Karpas-422 (cell line): ENCODE measurements around the gene PXYLP1. TPM values are rescaled to one million over a fixed set of nuclear protein-coding genes. Genes with fewer than 3 reads are reported as not detected.
"Not testable (repeated sequence)": the region's sequence is repeated elsewhere in the genome, so short reads cannot be mapped to it uniquely, and the experiment has no call there.

Experiments used
- DNase-seq: peaks from one replicate; pipeline ENCODE4 v3.0.0-alpha.2; 2015
- H2AFZ ChIP-seq: fragments of 200-600 bp; sonication (generic); 2 replicates; pipeline ENCODE4 v1.6.1; 2014; ENCODE audit warnings: antibody characterized with exemption, low read length, mixed read lengths
- H3K27ac ChIP-seq: fragments of 200-600 bp; sonication (generic); 2 replicates; pipeline ENCODE4 v1.5.1; 2014; ENCODE audit warnings: mild to moderate bottlenecking, low read length, moderate library complexity
- H3K27me3 ChIP-seq: fragments of 200-600 bp; sonication (generic); 2 replicates; pipeline ENCODE4 v1.6.1; 2014; ENCODE audit warnings: low read length, mixed read lengths
- H3K36me3 ChIP-seq: fragments of 200-600 bp; sonication (generic); 2 replicates; pipeline ENCODE4 v1.6.1; 2014; ENCODE audit warnings: low read length, mixed read lengths; ENCODE audit not compliant: insufficient read depth
- H3K4me1 ChIP-seq: fragments of 200-600 bp; sonication (generic); 2 replicates; pipeline ENCODE4 v1.6.1; 2014; ENCODE audit warnings: mild to moderate bottlenecking, low read length, mixed read lengths
- H3K4me2 ChIP-seq: fragments of 200-600 bp; sonication (generic); 2 replicates; pipeline ENCODE4 v1.6.1; 2014; ENCODE audit warnings: low read length, low read depth, mild to moderate bottlenecking; ENCODE audit not compliant: poor library complexity, severe bottlenecking
- H3K4me3 ChIP-seq: fragments of 200-600 bp; sonication (generic); 2 replicates; pipeline ENCODE4 v1.5.1; 2014; ENCODE audit warnings: mild to moderate bottlenecking, antibody characterized with exemption, low read length, mixed read lengths
- H3K79me2 ChIP-seq: fragments of 200-600 bp; sonication (generic); 2 replicates; pipeline ENCODE4 v1.6.1; 2014; ENCODE audit warnings: mild to moderate bottlenecking, low read length, mixed read lengths
- H3K9ac ChIP-seq: fragments of 200-600 bp; sonication (generic); 2 replicates; pipeline ENCODE4 v1.6.0; 2014; ENCODE audit warnings: low read length
- H3K9me2 ChIP-seq: fragments of 200-600 bp; sonication (generic), shearing (Covaris generic); replicated peaks from 2 replicates; pipeline ENCODE4 v1.6.0; 2014; ENCODE audit warnings: mild to moderate bottlenecking, low read length, moderate library complexity; ENCODE audit not compliant: insufficient read depth
- H3K9me3 ChIP-seq: fragments of 300-700, 200-600 bp; sonication (generic); 2 replicates; pipeline ENCODE4 v1.6.1; 2014; ENCODE audit warnings: low read length, mixed read lengths
- H4K20me1 ChIP-seq: fragments of 200-600 bp; sonication (generic); 2 replicates; pipeline ENCODE4 v1.6.1; 2014; ENCODE audit warnings: mild to moderate bottlenecking, antibody characterized with exemption, low read length, low read depth; ENCODE audit not compliant: insufficient read depth
- total RNA-seq: library from RNA; depleted of rRNA; stranded (reverse); fragments of >200 nt; shearing (Covaris generic); gene quantifications from 2 replicates; pipeline ENCODE4 v1.2.3, GENCODE V29; 2014; ENCODE audit warnings: low replicate concordance

Gene PXYLP1
- total RNA-seq, 1 experiment from 2014 or later = 4.6 TPM

DNA sequence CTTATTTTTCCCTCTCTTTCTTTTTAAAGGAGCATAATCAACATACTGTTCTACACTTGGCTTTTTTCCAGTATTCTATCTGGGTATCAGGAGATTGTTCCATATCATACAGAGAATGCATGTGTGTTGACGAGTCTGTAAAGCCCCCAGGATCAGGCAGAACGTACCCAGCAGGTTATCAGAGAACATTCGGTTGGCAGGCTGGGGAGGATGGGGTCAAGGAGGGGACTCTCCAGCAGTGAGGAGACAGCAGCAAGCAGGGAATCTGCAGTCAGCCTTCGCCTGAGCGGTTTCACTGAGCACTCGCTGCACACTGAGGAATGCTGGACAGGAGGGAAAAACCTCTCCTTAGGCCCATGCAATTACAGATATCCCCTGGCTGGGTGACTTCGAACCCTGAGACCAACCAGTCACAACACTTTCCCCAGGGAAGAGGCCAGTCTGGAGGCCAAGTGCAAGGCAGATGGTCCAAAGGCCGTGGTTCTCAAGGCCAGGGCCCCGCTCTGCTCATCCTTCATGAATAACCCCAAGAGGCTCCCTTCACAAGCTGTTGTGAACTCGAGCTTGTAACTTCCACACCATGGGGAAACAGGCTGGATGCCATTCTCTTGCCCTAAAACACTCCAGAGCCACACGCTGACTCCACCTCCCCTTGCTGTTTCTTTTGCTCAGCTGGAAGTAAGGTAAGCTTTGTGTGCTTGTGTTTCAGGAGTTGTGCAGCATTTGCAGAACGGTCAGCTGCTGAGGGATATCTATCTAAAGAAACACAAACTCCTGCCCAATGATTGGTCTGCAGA lies 60.1 kb downstream of the PXYLP1 start:
- DNase-seq = no peak
- Histone ChIP-seq H3K4me3 (no peak overlapping the region), H3K9me2 (no peaks in the 10 kb centered on the region), H2AFZ (no peak overlapping the region), H3K4me1 (peaks cover 8% of the 10 kb centered on the region; the same call in 1 of the 2 replicates), H3K79me2 (no peaks in the 10 kb centered on the region), H3K36me3 (no peaks in the 10 kb centered on the region), H3K4me2 (no peak overlapping the region), H3K9me3 (no peaks in the 10 kb centered on the region), H3K9ac (no peak overlapping the region), H4K20me1 (no peaks in the 10 kb centered on the region), H3K27me3 (no peaks in the 10 kb centered on the region), H3K27ac (no peak overlapping the region)

DNA sequence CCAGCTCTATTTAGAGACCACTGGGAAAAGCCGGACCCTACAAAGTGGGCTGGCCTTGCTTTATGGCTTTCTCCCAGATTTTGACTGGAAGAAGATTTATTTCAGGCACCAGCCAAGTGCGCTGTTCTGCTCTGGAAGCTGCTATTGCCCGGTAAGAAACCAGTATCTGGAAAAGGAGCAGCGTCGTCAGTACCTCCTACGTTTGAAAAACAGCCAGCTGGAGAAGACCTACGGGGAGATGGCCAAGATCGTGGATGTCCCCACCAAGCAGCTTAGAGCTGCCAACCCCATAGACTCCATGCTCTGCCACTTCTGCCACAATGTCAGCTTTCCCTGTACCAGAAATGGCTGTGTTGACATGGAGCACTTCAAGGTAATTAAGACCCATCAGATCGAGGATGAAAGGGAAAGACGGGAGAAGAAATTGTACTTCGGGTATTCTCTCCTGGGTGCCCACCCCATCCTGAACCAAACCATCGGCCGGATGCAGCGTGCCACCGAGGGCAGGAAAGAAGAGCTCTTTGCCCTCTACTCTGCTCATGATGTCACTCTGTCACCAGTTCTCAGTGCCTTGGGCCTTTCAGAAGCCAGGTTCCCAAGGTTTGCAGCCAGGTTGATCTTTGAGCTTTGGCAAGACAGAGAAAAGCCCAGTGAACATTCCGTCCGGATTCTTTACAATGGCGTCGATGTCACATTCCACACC lies 60.9 kb downstream of the PXYLP1 start:
- no peak overlapping the region for H3K4me3 ChIP-seq
- H3K9ac ChIP-seq = no peak overlapping the region
- peaks cover 8% of the 10 kb centered on the region; the same call in 1 of the 2 replicates for H3K4me1 ChIP-seq
- no peaks in the 10 kb centered on the region for H3K36me3 ChIP-seq
- H3K79me2 ChIP-seq = no peaks in the 10 kb centered on the region
- H3K9me3 ChIP-seq = no peaks in the 10 kb centered on the region
- no peak overlapping the region for H2AFZ ChIP-seq
- H3K4me2 ChIP-seq = no peak overlapping the region
- H3K27ac ChIP-seq = no peak overlapping the region
- H3K9me2 ChIP-seq = no peaks in the 10 kb centered on the region
- H4K20me1 ChIP-seq = no peaks in the 10 kb centered on the region
- no peaks in the 10 kb centered on the region for H3K27me3 ChIP-seq
- DNase-seq = no peak

DNA sequence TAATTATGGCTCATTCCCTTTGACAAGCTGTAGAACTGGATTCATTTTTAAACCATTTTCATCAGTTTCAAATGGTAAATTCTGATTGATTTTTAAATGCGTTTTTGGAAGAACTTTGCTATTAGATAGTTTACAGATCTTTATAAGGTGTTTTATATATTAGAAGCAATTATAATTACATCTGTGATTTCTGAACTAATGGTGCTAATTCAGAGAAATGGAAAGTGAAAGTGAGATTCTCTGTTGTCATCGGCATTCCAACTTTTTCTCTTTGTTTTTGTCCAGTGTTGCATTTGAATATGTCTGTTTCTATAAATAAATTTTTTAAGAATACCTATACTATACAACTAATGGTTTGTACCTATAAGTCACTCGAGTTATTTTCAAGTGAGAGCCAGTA lies 62.7 kb downstream of the PXYLP1 start:
- no peak for DNase-seq
- Histone ChIP-seq H3K4me3 (peak overlapping the region; percentile 25; the same call in 1 of the 2 replicates), H3K9me2 (no peaks in the 10 kb centered on the region), H2AFZ (peak overlapping the region; percentile 67; the same call in 1 of the 2 replicates), H3K36me3 (no peaks in the 10 kb centered on the region), H3K4me2 (peak overlapping the region; percentile 42), H3K9ac (no peak overlapping the region), H3K27me3 (no peaks in the 10 kb centered on the region), H3K27ac (no peak overlapping the region), H3K9me3 (no peaks in the 10 kb centered on the region), H3K4me1 (peaks cover 8% of the 10 kb centered on the region; the same call in 1 of the 2 replicates), H3K79me2 (no peaks in the 10 kb centered on the region), H4K20me1 (no peaks in the 10 kb centered on the region)

DNA sequence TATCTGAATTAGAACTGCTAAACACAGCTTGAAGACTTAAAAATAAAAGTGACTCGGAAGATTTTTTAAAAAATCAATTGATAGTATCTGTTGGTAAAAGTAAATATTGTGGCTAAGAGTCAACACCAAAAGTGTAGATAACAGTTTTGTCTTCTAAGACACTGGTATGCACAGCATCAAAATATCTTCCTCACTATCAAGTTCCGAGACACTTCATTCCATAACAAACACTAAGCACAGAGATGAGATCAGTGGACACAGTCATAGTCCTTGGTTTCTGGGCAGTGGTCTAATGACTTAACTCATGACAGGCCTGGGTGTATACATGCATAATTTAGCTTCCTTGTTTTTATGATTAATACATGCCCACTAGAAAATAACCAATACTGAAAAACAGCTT lies 63.2 kb downstream of the PXYLP1 start:
- no peaks in the 10 kb centered on the region for H4K20me1 ChIP-seq
- no peaks in the 10 kb centered on the region for H3K27me3 ChIP-seq
- H3K4me1 ChIP-seq = peaks cover 8% of the 10 kb centered on the region; the same call in 1 of the 2 replicates
- no peak overlapping the region for H3K27ac ChIP-seq
- H2AFZ ChIP-seq = 0 out of 2 replicates have a peak overlapping the region, but pooled peaks have one; percentile 42
- H3K4me2 ChIP-seq = peak overlapping the region; percentile 42
- H3K9me2 ChIP-seq = no peaks in the 10 kb centered on the region
- no peak overlapping the region for H3K4me3 ChIP-seq
- DNase-seq = no peak
- H3K9me3 ChIP-seq = no peaks in the 10 kb centered on the region
- H3K9ac ChIP-seq = no peak overlapping the region
- H3K36me3 ChIP-seq = no peaks in the 10 kb centered on the region
- no peaks in the 10 kb centered on the region for H3K79me2 ChIP-seq

DNA sequence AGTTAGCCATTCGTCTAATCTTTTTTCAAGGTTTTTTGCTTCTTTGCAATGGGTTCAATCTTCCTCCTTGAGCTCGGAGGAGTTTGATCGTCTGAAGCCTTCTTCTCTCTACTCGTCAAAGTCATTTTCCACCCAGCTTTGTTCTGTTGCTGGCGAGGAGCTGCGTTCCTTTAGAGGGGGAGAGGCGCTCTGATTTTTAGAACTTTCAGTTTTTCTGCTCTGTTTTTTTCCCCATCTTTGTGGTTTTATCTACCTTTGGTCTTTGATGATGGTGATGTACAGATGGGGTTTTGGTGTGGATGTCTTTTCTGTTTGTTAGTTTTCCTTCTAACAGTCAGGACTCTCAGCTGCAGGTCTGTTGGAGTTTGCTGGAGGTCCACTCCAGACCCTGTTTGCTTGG lies 68.8 kb downstream of the PXYLP1 start:
- not testable (repeated sequence) for H3K27me3 ChIP-seq, H4K20me1 ChIP-seq, H3K4me3 ChIP-seq, H3K4me2 ChIP-seq, H3K79me2 ChIP-seq, H3K9ac ChIP-seq, H3K36me3 ChIP-seq, H3K9me2 ChIP-seq, DNase-seq, H3K9me3 ChIP-seq, H3K27ac ChIP-seq, H3K4me1 ChIP-seq, H2AFZ ChIP-seq

DNA sequence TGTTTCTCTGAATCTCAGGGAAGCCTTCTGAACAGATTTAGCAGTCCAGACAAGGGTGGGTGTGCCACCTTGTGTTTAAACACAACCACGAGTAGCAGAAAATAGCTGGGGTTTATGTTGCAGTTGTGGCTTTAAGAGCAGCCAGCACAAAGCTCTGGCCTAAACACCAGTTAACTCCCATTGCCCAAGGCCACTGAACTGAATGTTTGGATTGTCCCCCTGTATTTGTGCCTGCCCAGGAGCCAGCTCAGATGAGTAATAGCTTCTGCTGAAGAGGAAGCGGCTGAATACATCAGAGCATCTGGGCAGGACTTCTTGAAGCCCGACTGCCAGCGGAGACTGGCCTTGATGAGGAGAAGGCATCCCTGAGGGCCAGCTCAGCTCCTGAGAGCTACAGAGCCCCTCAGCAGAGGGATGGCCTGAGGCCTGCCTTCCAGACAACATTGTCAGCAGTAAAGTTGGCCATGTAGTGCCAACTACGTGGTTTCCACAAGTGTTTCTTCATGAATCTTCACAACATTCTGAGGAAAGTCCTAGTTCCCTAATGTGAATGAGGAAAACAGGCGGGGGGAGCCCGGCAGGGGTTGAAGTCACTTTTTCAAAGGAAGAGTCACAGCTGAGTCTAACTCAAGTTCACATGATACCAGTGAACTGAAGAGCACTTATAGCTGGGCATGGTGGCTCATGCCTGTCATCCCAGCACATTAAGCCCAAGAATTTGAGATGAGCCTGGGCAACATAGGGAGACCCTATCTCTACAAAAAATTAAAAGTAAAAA lies 70.9 kb downstream of the PXYLP1 start:
- no peaks in the 10 kb centered on the region for H3K79me2 ChIP-seq
- no peaks in the 10 kb centered on the region for H3K9me3 ChIP-seq
- peak; percentile 28 for DNase-seq
- no peaks in the 10 kb centered on the region for H4K20me1 ChIP-seq
- H3K9ac ChIP-seq = no peak overlapping the region
- H2AFZ ChIP-seq = no peak overlapping the region
- no peak overlapping the region for H3K4me2 ChIP-seq
- H3K27ac ChIP-seq = no peak overlapping the region
- H3K36me3 ChIP-seq = no peaks in the 10 kb centered on the region
- no peaks in the 10 kb centered on the region for H3K9me2 ChIP-seq
- no peak overlapping the region for H3K4me3 ChIP-seq
- H3K4me1 ChIP-seq = peaks cover 6% of the 10 kb centered on the region
- H3K27me3 ChIP-seq = no peaks in the 10 kb centered on the region

DNA sequence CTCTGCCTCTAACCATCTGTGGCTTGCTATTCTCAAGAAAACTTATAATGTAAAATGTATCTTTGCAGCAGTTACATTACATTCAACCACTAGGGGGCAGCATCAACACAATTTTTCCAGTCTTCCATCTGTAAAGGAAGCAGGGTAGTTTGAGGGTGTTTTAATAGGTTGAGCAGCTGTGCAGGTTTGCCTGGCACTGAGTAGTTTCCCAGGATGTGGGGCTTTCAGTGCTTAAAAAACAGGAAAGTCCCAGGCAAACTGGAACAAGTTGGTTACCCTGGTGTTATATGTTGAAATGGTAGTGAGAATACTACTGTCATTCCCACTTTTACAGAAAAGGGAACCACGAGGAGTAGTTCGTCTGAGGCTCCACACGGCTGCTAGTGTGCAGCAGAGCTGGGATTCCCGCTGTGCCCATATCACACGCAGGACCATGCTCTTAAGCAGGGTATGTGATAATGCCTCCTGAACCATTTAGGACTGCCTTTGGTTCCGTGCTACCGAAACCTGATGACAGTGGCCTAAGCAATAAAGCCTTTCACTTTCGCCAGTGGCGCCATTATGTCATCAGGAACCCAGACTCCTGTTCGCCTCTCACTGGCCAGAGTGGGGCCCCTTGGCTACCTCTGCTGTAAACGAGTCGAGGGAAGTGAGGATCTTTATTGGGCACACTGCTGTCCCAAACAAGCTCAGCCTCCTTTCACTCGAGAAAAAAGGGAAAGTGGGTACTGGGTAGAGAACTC lies 72.0 kb downstream of the PXYLP1 start:
- H3K4me1 ChIP-seq = peaks cover 6% of the 10 kb centered on the region
- peak overlapping the region; percentile 53 for H3K4me2 ChIP-seq
- H3K9ac ChIP-seq = peak overlapping the region; percentile 41

More for the DNA sequence above, 72.0 kb downstream of the PXYLP1 start:
- DNase-seq = peak; percentile 91
- H3K27ac ChIP-seq = no peak overlapping the region
- H3K9me3 ChIP-seq = no peaks in the 10 kb centered on the region
- no peaks in the 10 kb centered on the region for H3K27me3 ChIP-seq
- H2AFZ ChIP-seq = peak overlapping the region; percentile 90
- H3K36me3 ChIP-seq = no peaks in the 10 kb centered on the region
- peak overlapping the region; percentile 48; the same call in 1 of the 2 replicates for H3K4me3 ChIP-seq
- no peaks in the 10 kb centered on the region for H4K20me1 ChIP-seq
- no peaks in the 10 kb centered on the region for H3K79me2 ChIP-seq
- H3K9me2 ChIP-seq = no peaks in the 10 kb centered on the region
